MM.1S (cell line): ENCODE results near the gene ODAM.

Experiments
- DNase-seq: peaks from one replicate; pipeline ENCODE4 v3.0.0-alpha.2; 2015
- H2AFZ ChIP-seq: fragments of 300-600 bp; sonication (generic); 2 replicates; pipeline ENCODE4 v1.6.0; 2016; ENCODE audit warnings: antibody characterized with exemption, low read length
- H3F3A ChIP-seq: fragments of 300-600 bp; sonication (generic); 2 replicates; pipeline ENCODE4 v1.6.1; 2016; ENCODE audit warnings: mild to moderate bottlenecking, antibody characterized with exemption, low read length, moderate library complexity, mixed read lengths; ENCODE audit not compliant: insufficient read depth
- H3K27ac ChIP-seq: fragments of 300-600 bp; sonication (generic); 2 replicates; pipeline ENCODE4 v1.5.1; 2016; ENCODE audit warnings: mild to moderate bottlenecking, low read length
- H3K27me3 ChIP-seq: fragments of 300-600 bp; sonication (generic); replicated peaks from 2 replicates; pipeline ENCODE4 v1.6.0; 2016; ENCODE audit warnings: low read length; ENCODE audit not compliant: insufficient read depth
- H3K36me3 ChIP-seq: fragments of 300-600 bp; sonication (generic); replicated peaks from 2 replicates; pipeline ENCODE4 v1.6.1; 2016; ENCODE audit warnings: mild to moderate bottlenecking, low read length, mixed read lengths; ENCODE audit not compliant: insufficient read depth
- H3K4me1 ChIP-seq: fragments of 300-600 bp; sonication (generic); 2 replicates; pipeline ENCODE4 v1.6.1; 2016; ENCODE audit warnings: low read length, mixed read lengths
- H3K4me2 ChIP-seq: fragments of 300-600 bp; sonication (generic); 2 replicates; pipeline ENCODE4 v1.6.0; 2016; ENCODE audit warnings: low read depth, low read length
- H3K4me3 ChIP-seq: fragments of 300-600 bp; sonication (generic); 2 replicates; pipeline ENCODE4 v1.5.1; 2016; ENCODE audit warnings: low read length, mixed read lengths
- H3K79me2 ChIP-seq: fragments of 300-600 bp; sonication (generic); 2 replicates; pipeline ENCODE4 v1.6.1; 2016; ENCODE audit warnings: mixed run types, low read length, mixed read lengths
- H3K9ac ChIP-seq: fragments of 300-600 bp; sonication (generic); 2 replicates; pipeline ENCODE4 v1.6.1; 2016; ENCODE audit warnings: low read length, mixed read lengths
- H3K9me2 ChIP-seq: fragments of 300-600 bp; sonication (generic); replicated peaks from 2 replicates; pipeline ENCODE4 v1.6.1; 2016; ENCODE audit warnings: mild to moderate bottlenecking, low read length, mixed read lengths; ENCODE audit not compliant: insufficient read depth
- H3K9me3 ChIP-seq: fragments of 300-600 bp; sonication (generic); replicated peaks from 2 replicates; pipeline ENCODE4 v1.6.1; 2016; ENCODE audit warnings: mild to moderate bottlenecking, low read length, mixed read lengths; ENCODE audit not compliant: insufficient read depth
- H4K20me1 ChIP-seq: fragments of 300-600 bp; sonication (generic); 2 replicates; pipeline ENCODE4 v1.6.1; 2016; ENCODE audit warnings: mild to moderate bottlenecking, low read length, moderate library complexity, mixed read lengths; ENCODE audit not compliant: insufficient read depth
- EZH2 ChIP-seq: fragments of 300-600 bp; sonication (generic); optimal IDR thresholded peaks from 2 replicates; pipeline ENCODE3; 2017; ENCODE audit warnings: low read depth, mild to moderate bottlenecking, antibody characterized with exemption, low read length, mixed read lengths
- EZH2phosphoT487 ChIP-seq: fragments of 300-600 bp; sonication (generic); IDR thresholded peaks from 2 replicates; pipeline ENCODE4 v1.6.1; 2018; ENCODE audit warnings: antibody characterized with exemption, low read length
- TF ChIP-seq, protein P1 (sequence below): fragments of 300-600 bp; sonication (generic); IDR thresholded peaks from 2 replicates; pipeline ENCODE4 v1.5.1; 2016; ENCODE audit warnings: antibody characterized with exemption, low read length, mixed read lengths

The ODAM gene

DNA sequence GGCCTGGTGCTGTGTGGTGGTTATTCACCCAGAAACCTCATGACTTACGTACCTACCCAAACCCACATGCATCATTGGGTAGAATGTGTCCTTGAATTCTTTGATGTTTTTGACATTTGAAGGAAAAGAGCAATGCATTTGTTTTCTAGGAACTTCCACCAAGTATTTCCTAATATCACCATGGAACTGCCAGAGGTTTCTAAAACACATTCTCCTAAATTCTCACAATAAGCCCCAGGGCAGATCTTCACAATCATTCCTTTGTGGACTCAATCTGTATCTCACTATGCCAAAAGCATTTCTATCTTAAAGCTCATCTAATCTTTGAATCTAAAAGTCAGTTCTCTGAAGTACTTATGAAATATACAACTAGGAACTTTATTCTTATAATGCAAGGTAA, 8.3 kb upstream of the ODAM start:
- H3K27ac ChIP-seq, result no peak overlapping the region
- H3K36me3 ChIP-seq, result no peaks in the 10 kb centered on the region
- no peak for TF ChIP-seq EZH2
- TF ChIP-seq EZH2phosphoT487, result no peak
- TF ChIP-seq, protein P1, sequence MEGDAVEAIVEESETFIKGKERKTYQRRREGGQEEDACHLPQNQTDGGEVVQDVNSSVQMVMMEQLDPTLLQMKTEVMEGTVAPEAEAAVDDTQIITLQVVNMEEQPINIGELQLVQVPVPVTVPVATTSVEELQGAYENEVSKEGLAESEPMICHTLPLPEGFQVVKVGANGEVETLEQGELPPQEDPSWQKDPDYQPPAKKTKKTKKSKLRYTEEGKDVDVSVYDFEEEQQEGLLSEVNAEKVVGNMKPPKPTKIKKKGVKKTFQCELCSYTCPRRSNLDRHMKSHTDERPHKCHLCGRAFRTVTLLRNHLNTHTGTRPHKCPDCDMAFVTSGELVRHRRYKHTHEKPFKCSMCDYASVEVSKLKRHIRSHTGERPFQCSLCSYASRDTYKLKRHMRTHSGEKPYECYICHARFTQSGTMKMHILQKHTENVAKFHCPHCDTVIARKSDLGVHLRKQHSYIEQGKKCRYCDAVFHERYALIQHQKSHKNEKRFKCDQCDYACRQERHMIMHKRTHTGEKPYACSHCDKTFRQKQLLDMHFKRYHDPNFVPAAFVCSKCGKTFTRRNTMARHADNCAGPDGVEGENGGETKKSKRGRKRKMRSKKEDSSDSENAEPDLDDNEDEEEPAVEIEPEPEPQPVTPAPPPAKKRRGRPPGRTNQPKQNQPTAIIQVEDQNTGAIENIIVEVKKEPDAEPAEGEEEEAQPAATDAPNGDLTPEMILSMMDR, result no peak
- H3K4me3 ChIP-seq, result no peak overlapping the region
- H4K20me1 ChIP-seq, result no peaks in the 10 kb centered on the region
- H3K9me3 ChIP-seq, result no peaks in the 10 kb centered on the region
- no peak for DNase-seq
- no peaks in the 10 kb centered on the region for H3F3A ChIP-seq
- H3K79me2 ChIP-seq, result no peaks in the 10 kb centered on the region
- no peak overlapping the region for H3K4me2 ChIP-seq
- H3K27me3 ChIP-seq, result no peaks in the 10 kb centered on the region
- H2AFZ ChIP-seq, result no peak overlapping the region
- no peaks in the 10 kb centered on the region for H3K9me2 ChIP-seq
- no peaks in the 10 kb centered on the region for H3K4me1 ChIP-seq
- H3K9ac ChIP-seq, result no peak overlapping the region

DNA sequence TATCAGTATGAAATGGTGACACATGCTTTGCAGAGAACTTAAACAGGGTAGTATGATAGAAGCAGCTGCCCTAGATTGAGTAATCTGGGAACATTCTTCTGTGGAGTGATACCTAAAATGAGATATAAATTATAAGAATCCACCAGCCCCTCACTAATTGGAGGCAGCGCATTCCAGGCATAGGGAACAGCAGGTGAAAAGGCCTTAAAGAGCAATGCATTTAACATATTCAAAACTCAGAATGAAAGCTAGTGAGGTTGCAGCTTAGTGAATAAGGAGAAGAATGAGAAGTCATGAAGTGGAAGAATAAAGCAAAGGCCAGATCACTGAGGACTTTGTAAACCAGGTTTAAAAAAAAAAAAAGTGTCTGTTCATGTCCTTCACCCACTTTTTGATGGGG, 4.9 kb upstream of the ODAM start:
- Histone ChIP-seq H3K36me3 (no peaks in the 10 kb centered on the region), H3F3A (no peaks in the 10 kb centered on the region), H3K4me1 (no peaks in the 10 kb centered on the region), H3K27me3 (no peaks in the 10 kb centered on the region), H3K27ac (no peak overlapping the region), H3K9ac (no peak overlapping the region), H3K9me3 (no peaks in the 10 kb centered on the region), H3K4me3 (no peak overlapping the region), H2AFZ (no peak overlapping the region), H3K4me2 (no peak overlapping the region), H4K20me1 (no peaks in the 10 kb centered on the region), H3K9me2 (no peaks in the 10 kb centered on the region), H3K79me2 (no peaks in the 10 kb centered on the region)
- DNase-seq, result no peak
- TF ChIP-seq EZH2 (no peak), EZH2phosphoT487 (no peak)
- TF ChIP-seq, protein P1, result no peak

DNA sequence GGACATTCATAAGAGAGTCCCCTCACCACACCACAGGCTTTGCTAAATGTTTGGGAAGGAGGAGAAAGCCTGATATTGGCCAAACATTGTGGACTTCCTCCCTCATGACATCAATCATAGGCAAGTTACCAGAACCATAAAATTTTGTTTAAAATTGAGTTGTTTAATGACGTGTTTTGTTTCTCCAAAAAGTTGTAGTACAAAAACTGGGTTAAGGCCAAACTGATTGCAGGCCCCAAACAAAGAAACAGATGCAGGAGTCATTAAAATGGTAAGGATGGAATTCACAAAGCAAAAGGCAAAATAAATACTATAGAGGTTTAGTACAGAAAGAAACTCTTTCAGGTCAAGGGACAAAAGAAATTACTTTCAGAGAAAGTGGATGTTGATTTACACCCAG, 3.9 kb upstream of the ODAM start:
- no peak overlapping the region for H3K4me3 ChIP-seq
- no peak overlapping the region for H3K4me2 ChIP-seq
- no peak for TF ChIP-seq EZH2
- TF ChIP-seq, protein P1, result no peak

More for the DNA sequence above, 3.9 kb upstream of the ODAM start:
- Histone ChIP-seq H4K20me1 (no peaks in the 10 kb centered on the region), H3K27me3 (no peaks in the 10 kb centered on the region), H3K79me2 (no peaks in the 10 kb centered on the region), H3K4me1 (no peaks in the 10 kb centered on the region), H3K27ac (no peak overlapping the region), H3K9me2 (no peaks in the 10 kb centered on the region), H3K9ac (no peak overlapping the region), H3K9me3 (no peaks in the 10 kb centered on the region), H3F3A (no peaks in the 10 kb centered on the region), H3K36me3 (no peaks in the 10 kb centered on the region), H2AFZ (no peak overlapping the region)
- DNase-seq, result no peak
